A673 (cell line): ENCODE data around the gene GZMA.

Experiments
- CTCF ChIP-seq: fragments of 300-800, 200-600 bp; sonication (generic); conservative IDR thresholded peaks from 2 replicates; pipeline ENCODE4 v1.5.1; 2017; ENCODE audit warnings: low read depth, mild to moderate bottlenecking, antibody characterized with exemption, low read length, moderate library complexity, mixed read lengths
- EZH2 ChIP-seq: fragments of 200-600 bp; sonication (generic); IDR thresholded peaks from 2 replicates; pipeline ENCODE4 v1.6.1; 2017; ENCODE audit warnings: borderline replicate concordance, low read depth, mild to moderate bottlenecking, mixed read lengths, antibody characterized with exemption, low read length; ENCODE audit not compliant: poor library complexity, severe bottlenecking

GRCh38 chr5:55146080-55146479 lies 43.6 kb downstream of the GZMA start:
- TF ChIP-seq EZH2, result no peak
- no peak for TF ChIP-seq CTCF
